Progenitor cell of endocrine pancreas (in vitro differentiated cells): Measurements from ENCODE around the gene PTGR3. TPM values are rescaled to one million over a fixed set of nuclear protein-coding genes. Genes with fewer than 3 reads are reported as not detected.
A peak's percentile ranks its signal among the peaks of the same experiment; 100 is the strongest.

Experiments used
- DNase-seq: peaks from one replicate; pipeline ENCODE4 v3.0.0; 2021; ENCODE audit warnings: low spot score; ENCODE audit not compliant: unreplicated experiment
- H3K27ac Mint-ChIP-seq: 2 replicates; pipeline ENCODE4 v1.8.0; 2021; ENCODE audit warnings: mild to moderate bottlenecking, moderate library complexity, mixed read lengths
- H3K27me3 Mint-ChIP-seq: 2 replicates; pipeline ENCODE4 v1.8.0; 2021; ENCODE audit warnings: mixed read lengths
- H3K36me3 Mint-ChIP-seq: 2 replicates; pipeline ENCODE4 v1.8.0; 2022; ENCODE audit warnings: mixed read lengths; ENCODE audit not compliant: insufficient read depth
- H3K4me1 Mint-ChIP-seq: 2 replicates; pipeline ENCODE4 v1.8.0; 2021; ENCODE audit warnings: low read depth, mixed read lengths
- H3K4me3 Mint-ChIP-seq: 2 replicates; pipeline ENCODE4 v1.8.0; 2021; ENCODE audit warnings: low read depth, mild to moderate bottlenecking, moderate library complexity, mixed read lengths
- H3K9me3 Mint-ChIP-seq: 2 replicates; pipeline ENCODE4 v1.8.0; 2021; ENCODE audit warnings: low read depth, mixed read lengths
- total RNA-seq: library from RNA; stranded (reverse); gene quantifications from 2 replicates; pipeline ENCODE4 v1.2.1, GENCODE V29; 2021
- TF ChIP-seq, protein P1 (sequence below): fragments of 200-600 bp; sonication (generic); IDR thresholded peaks from one replicate; pipeline ENCODE4 v1.5.0; 2021; ENCODE audit warnings: antibody characterized with exemption, mild to moderate bottlenecking; ENCODE audit not compliant: unreplicated experiment

Gene PTGR3
- total RNA-seq, 1 donor from 2014 or later: 36.8 TPM

DNA sequence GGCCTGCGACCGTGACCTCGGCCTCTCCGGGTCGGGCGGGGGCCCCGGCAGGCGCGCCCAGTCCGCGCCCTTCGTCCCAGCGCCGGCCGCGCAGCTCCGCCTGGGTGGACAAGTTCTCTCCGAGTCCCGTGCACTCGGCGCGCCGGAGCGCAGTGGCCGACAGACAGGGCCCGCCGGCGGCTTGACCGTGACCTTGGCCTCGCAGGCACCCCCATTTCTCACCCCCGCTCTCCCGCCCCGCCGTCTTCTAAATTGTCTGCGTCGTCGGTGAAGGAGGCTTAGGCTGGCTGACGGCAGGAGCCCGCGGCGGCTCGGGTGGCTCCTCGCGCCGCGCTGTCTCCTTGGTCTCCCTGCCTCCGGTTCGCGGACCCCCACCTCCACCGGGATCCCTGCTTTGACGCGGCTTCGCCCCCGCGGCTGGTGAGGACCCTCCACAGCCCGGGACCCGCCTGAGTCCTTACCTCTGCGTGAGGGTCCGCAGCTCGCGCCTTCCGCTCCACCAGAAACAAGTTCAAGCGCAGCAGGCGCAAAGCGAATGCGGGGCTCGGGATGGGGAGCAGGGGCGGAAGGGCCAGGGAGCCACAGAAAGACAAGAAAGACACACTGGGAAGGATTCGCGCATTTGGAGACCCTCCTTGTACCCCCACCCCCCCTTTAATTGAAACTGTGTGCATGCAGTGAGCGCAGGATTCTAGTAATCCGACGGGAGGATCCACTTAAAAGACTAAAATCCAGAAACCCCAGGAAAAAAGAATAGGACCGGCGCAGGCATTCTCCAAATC is 4.0 kb downstream of the PTGR3 start:
- no peak for DNase-seq
- H3K36me3 Mint-ChIP-seq: peaks cover 8% of the 10 kb centered on the region
- H3K27me3 Mint-ChIP-seq: peaks cover 18% of the 10 kb centered on the region
- H3K4me1 Mint-ChIP-seq: peaks cover 35% of the 10 kb centered on the region
- no peaks in the 10 kb centered on the region for H3K9me3 Mint-ChIP-seq
- no peak overlapping the region for H3K27ac Mint-ChIP-seq
- H3K4me3 Mint-ChIP-seq: peak overlapping the region; percentile 72
- TF ChIP-seq, protein P1, sequence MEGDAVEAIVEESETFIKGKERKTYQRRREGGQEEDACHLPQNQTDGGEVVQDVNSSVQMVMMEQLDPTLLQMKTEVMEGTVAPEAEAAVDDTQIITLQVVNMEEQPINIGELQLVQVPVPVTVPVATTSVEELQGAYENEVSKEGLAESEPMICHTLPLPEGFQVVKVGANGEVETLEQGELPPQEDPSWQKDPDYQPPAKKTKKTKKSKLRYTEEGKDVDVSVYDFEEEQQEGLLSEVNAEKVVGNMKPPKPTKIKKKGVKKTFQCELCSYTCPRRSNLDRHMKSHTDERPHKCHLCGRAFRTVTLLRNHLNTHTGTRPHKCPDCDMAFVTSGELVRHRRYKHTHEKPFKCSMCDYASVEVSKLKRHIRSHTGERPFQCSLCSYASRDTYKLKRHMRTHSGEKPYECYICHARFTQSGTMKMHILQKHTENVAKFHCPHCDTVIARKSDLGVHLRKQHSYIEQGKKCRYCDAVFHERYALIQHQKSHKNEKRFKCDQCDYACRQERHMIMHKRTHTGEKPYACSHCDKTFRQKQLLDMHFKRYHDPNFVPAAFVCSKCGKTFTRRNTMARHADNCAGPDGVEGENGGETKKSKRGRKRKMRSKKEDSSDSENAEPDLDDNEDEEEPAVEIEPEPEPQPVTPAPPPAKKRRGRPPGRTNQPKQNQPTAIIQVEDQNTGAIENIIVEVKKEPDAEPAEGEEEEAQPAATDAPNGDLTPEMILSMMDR: no peak

DNA sequence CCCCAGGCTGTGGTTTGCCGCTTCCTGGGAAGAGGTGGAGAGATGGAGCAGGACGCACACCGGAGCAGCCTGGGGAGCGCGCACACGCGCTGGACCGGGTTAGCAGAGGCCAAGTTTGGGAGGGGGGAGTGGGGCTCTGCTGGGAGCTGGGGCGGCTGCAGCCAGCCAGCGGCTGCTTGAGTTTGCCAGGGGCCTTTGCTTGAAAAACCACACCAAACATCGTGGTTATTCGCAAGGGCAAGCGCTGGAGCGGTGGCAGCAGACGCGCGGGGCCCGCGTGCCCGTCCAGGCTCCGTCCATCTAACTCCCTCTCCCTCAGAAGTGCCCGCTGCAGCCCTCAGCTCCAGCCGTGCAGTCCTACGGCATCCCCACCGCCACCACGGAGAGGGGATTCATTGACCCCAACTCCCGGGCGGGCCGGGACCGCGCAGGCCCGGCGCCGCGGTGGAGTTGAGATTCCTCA is 4.6 kb downstream of the PTGR3 start:
- peaks cover 32% of the 10 kb centered on the region for H3K4me1 Mint-ChIP-seq
- TF ChIP-seq, protein P1: no peak
- peaks cover 18% of the 10 kb centered on the region for H3K27me3 Mint-ChIP-seq
- no peaks in the 10 kb centered on the region for H3K9me3 Mint-ChIP-seq
- no peak for DNase-seq
- H3K4me3 Mint-ChIP-seq: peak overlapping the region; percentile 38
- H3K27ac Mint-ChIP-seq: no peak overlapping the region
- H3K36me3 Mint-ChIP-seq: peaks cover 8% of the 10 kb centered on the region

DNA sequence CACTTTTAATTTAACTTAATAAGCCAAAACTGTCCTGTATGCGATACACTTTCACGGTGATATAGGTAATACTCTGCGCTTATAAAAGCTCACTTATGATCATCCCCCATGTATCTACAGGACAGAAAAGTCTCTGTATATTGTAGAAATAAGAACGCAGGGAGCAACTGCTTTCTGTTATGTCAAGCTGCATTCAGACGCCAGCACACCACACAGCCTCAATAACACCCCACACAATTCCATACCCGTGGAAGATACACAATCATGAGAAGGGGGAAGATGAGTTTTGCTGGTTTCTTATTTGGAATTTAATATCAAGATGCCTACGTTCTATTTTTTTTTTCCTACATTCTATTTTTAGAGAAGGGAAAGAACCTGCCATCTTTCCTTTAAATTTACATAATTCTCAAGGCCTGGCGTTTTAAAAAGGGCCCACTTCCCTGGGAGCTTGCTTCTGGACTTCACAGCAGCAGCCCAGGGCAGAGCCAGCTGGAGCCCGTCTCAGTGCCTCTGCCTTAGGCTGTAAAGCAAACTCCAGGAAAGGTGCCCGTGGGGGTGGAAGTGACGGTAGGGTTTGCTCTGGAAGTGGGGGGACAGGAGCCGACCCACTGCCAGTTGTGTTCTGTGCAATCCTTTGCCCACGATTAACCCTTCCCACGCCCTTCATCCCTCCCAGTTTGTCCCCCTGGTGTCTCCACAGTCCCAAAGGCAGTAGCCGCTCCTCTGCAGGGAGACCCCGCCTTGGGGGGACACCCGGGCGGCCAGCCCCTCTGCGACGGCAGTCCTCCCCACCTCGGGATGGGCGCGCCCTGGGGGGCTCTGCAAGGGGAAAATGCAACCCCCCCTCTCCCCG is 5.3 kb downstream of the PTGR3 start:
- Mint-ChIP-seq H3K27ac (no peak overlapping the region), H3K4me1 (peaks cover 32% of the 10 kb centered on the region), H3K36me3 (peaks cover 8% of the 10 kb centered on the region), H3K27me3 (peaks cover 18% of the 10 kb centered on the region), H3K4me3 (peak overlapping the region; percentile 46), H3K9me3 (no peaks in the 10 kb centered on the region)
- DNase-seq: no peak
- TF ChIP-seq, protein P1: no peak

DNA sequence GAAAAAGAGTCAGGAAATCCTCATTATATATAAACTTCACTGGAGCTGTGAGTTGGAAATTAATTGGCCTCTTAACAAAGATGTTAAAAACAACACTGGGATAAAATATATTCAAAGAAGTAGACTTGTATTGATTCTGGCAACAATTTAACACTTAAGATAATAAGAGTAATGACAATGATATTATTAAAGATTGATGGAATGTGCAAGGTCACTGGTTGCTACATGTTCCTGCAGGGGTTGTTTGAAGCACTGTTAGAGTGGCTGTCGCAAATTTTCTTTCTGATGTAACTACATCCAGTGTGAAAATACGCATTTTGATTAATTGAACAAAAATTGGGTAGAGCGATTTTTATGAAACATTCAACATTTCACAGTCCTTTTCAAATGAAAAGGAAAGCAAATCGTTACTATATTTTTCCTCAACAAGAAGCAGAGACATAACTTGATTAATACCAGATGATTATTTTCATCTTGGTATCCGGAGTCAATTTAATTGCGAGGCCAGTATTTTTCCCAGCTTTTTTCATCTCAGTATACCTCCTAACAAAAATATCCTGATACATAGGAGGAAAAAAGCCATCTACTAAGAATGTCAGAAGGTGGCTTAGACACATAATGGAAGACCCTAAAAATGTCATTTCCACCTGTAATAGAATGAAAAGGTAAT is 6.1 kb downstream of the PTGR3 start:
- H3K27me3 Mint-ChIP-seq: peaks cover 18% of the 10 kb centered on the region
- H3K36me3 Mint-ChIP-seq: peaks cover 8% of the 10 kb centered on the region
- TF ChIP-seq, protein P1: no peak
- peaks cover 31% of the 10 kb centered on the region for H3K4me1 Mint-ChIP-seq
- DNase-seq: no peak
- no peaks in the 10 kb centered on the region for H3K9me3 Mint-ChIP-seq
- H3K4me3 Mint-ChIP-seq: no peak overlapping the region
- H3K27ac Mint-ChIP-seq: no peak overlapping the region
